ENCODE data around the gene TANGO2. TPM values are rescaled to one million over a fixed set of nuclear protein-coding genes. Genes with fewer than 3 reads are reported as not detected.

Gene TANGO2
- polyA plus RNA-seq, 3 donors: 10.8 to 12.3 (median 11.4) TPM

GRCh38 chr22:20084547-20085413 lies 63.9 kb downstream of the TANGO2 start:
- no peak for DNase-seq

- no peak for DNase-seq
Observed at GRCh38 chr22:20085651-20086050, 64.7 kb downstream of the TANGO2 start.

GRCh38 chr22:20086101-20086599 lies 65.2 kb downstream of the TANGO2 start:
- DNase-seq: no peak

- DNase-seq: no peak
Observed at GRCh38 chr22:20086763-20087162, 65.9 kb downstream of the TANGO2 start.

- no peak for DNase-seq
Observed at GRCh38 chr22:20087319-20088262, 66.7 kb downstream of the TANGO2 start.

GRCh38 chr22:20088263-20088648 lies 67.3 kb downstream of the TANGO2 start:
- no peak for DNase-seq

GRCh38 chr22:20089226-20089976 lies 68.5 kb downstream of the TANGO2 start:
- no peak for DNase-seq

GRCh38 chr22:20089977-20090729 lies 69.2 kb downstream of the TANGO2 start:
- DNase-seq: no peak

GRCh38 chr22:20090730-20091240 lies 69.9 kb downstream of the TANGO2 start:
- no peak for DNase-seq

- DNase-seq: no peak
Observed at GRCh38 chr22:20091690-20092476, 71.0 kb downstream of the TANGO2 start.

GRCh38 chr22:20092477-20092854 lies 71.6 kb downstream of the TANGO2 start:
- DNase-seq: no peak

- no peak for DNase-seq
Observed at GRCh38 chr22:20093418-20094196, 72.7 kb downstream of the TANGO2 start.

GRCh38 chr22:20094197-20094807 lies 73.4 kb downstream of the TANGO2 start:
- DNase-seq: no peak

GRCh38 chr22:20095521-20095920 lies 74.6 kb downstream of the TANGO2 start:
- DNase-seq: no peak

- DNase-seq: no peak
Observed at GRCh38 chr22:20096574-20097420, 75.9 kb downstream of the TANGO2 start.

GRCh38 chr22:20099099-20099711 lies 78.3 kb downstream of the TANGO2 start:
- no peak for DNase-seq

GRCh38 chr22:20101638-20102037 lies 80.7 kb downstream of the TANGO2 start:
- DNase-seq: no peak

All from renal pelvis (tissue), 4 donors.